ENCODE results near the gene ZNF878. TPM values are rescaled to one million over a fixed set of nuclear protein-coding genes. Genes with fewer than 3 reads are reported as not detected.
A peak's percentile ranks its signal among the peaks of the same experiment; 100 is the strongest.

The ZNF878 gene
- total and polyA plus RNA-seq, 2 of the 13 experiments (the other 11 are each of a cell fraction or from before 2014, with no cell fraction given), result 0.46 to 5.2 TPM

DNA sequence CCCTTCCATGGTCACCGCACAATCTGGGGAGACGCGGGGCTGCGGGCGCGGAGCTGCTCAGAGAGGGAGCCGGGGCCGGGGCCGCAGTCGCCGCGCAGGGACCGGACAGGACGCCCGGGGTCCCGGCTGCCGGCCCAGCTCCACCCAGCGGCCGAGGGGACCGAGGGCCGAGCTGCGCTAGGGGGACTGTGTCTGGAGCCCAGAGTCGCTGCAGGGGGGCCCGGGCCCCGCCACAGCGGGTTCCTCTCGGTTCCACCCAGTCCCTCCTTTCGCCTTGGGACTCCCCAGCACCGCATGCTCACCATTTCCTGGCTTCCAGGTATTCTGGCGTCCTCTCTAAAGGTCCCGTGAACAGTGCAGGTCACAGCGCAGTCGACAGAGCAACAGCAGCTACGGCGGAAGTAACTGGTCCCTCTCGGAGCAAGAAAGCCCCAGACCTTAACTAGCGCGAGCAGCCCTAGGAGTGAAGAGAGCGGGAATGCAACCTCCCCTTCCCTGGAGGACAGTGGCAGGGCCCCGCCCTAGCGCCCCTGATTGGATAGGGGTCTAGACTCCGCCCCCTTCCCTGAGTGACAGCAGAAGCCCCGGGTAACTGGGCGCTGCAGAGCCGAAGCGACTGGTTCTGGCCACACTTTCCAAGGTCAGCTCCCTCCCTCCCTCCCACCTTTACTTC, at the start of gene ZNF878 (continued):
- TF ChIP-seq ZNF709 (CRISPR knock-in tag; IDR thresholded peaks at IDR 0.05) (peak; percentile 79; the same call in 1 of the 2 replicates), TCF7 (IDR thresholded peaks at IDR 0.05; ENCODE audit: low read depth) (no peak), FOXP1 (IDR thresholded peaks at IDR 0.05) (no peak), FOXP1 (CRISPR knock-in tag; IDR thresholded peaks at IDR 0.05) (peak; percentile 24; the same call in 1 of the 2 replicates), RBM22 (optimal IDR thresholded peaks at IDR 0.05; ENCODE audit: low read length) (no peak), GLI4 (CRISPR knock-in tag; IDR thresholded peaks at IDR 0.05; ENCODE audit: borderline replicate concordance) (no peak), SPEN (CRISPR knock-in tag; IDR thresholded peaks at IDR 0.05; ENCODE audit: low read depth) (peak; percentile 78), SRSF4 (IDR thresholded peaks at IDR 0.05; ENCODE audit: low read depth, low read length, poor library complexity, severe bottlenecking) (no peak), HOXA3 (CRISPR knock-in tag; IDR thresholded peaks at IDR 0.05) (peak; percentile 75), KLF15 (CRISPR knock-in tag; IDR thresholded peaks at IDR 0.05; ENCODE audit: borderline replicate concordance) (no peak), ZNF256 (CRISPR knock-in tag; conservative IDR thresholded peaks at IDR 0.05) (no peak), ZNF607 (CRISPR knock-in tag; IDR thresholded peaks at IDR 0.05; ENCODE audit: borderline replicate concordance) (no peak; the same call in 1 of the 2 replicates), GATA4 (IDR thresholded peaks at IDR 0.05; ENCODE audit: borderline replicate concordance, low read depth) (peak; percentile 94), RARG (CRISPR knock-in tag; IDR thresholded peaks at IDR 0.05; ENCODE audit: low read depth) (no peak)
- TF ChIP-seq, protein P1, sequence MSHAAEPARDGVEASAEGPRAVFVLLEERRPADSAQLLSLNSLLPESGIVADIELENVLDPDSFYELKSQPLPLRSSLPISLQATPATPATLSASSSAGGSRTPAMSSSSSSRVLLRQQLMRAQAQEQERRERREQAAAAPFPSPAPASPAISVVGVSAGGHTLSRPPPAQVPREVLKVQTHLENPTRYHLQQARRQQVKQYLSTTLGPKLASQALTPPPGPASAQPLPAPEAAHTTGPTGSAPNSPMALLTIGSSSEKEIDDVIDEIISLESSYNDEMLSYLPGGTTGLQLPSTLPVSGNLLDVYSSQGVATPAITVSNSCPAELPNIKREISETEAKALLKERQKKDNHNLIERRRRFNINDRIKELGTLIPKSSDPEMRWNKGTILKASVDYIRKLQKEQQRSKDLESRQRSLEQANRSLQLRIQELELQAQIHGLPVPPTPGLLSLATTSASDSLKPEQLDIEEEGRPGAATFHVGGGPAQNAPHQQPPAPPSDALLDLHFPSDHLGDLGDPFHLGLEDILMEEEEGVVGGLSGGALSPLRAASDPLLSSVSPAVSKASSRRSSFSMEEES (CRISPR knock-in tag; IDR thresholded peaks at IDR 0.05), result peak; percentile 34; the same call in 1 of the 2 replicates
- TF ChIP-seq, protein P2, sequence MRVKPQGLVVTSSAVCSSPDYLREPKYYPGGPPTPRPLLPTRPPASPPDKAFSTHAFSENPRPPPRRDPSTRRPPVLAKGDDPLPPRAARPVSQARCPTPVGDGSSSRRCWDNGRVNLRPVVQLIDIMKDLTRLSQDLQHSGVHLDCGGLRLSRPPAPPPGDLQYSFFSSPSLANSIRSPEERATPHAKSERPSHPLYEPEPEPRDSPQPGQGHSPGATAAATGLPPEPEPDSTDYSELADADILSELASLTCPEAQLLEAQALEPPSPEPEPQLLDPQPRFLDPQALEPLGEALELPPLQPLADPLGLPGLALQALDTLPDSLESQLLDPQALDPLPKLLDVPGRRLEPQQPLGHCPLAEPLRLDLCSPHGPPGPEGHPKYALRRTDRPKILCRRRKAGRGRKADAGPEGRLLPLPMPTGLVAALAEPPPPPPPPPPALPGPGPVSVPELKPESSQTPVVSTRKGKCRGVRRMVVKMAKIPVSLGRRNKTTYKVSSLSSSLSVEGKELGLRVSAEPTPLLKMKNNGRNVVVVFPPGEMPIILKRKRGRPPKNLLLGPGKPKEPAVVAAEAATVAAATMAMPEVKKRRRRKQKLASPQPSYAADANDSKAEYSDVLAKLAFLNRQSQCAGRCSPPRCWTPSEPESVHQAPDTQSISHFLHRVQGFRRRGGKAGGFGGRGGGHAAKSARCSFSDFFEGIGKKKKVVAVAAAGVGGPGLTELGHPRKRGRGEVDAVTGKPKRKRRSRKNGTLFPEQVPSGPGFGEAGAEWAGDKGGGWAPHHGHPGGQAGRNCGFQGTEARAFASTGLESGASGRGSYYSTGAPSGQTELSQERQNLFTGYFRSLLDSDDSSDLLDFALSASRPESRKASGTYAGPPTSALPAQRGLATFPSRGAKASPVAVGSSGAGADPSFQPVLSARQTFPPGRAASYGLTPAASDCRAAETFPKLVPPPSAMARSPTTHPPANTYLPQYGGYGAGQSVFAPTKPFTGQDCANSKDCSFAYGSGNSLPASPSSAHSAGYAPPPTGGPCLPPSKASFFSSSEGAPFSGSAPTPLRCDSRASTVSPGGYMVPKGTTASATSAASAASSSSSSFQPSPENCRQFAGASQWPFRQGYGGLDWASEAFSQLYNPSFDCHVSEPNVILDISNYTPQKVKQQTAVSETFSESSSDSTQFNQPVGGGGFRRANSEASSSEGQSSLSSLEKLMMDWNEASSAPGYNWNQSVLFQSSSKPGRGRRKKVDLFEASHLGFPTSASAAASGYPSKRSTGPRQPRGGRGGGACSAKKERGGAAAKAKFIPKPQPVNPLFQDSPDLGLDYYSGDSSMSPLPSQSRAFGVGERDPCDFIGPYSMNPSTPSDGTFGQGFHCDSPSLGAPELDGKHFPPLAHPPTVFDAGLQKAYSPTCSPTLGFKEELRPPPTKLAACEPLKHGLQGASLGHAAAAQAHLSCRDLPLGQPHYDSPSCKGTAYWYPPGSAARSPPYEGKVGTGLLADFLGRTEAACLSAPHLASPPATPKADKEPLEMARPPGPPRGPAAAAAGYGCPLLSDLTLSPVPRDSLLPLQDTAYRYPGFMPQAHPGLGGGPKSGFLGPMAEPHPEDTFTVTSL (CRISPR knock-in tag; IDR thresholded peaks at IDR 0.05; ENCODE audit: borderline replicate concordance), result no peak
- TF ChIP-seq, protein P3, sequence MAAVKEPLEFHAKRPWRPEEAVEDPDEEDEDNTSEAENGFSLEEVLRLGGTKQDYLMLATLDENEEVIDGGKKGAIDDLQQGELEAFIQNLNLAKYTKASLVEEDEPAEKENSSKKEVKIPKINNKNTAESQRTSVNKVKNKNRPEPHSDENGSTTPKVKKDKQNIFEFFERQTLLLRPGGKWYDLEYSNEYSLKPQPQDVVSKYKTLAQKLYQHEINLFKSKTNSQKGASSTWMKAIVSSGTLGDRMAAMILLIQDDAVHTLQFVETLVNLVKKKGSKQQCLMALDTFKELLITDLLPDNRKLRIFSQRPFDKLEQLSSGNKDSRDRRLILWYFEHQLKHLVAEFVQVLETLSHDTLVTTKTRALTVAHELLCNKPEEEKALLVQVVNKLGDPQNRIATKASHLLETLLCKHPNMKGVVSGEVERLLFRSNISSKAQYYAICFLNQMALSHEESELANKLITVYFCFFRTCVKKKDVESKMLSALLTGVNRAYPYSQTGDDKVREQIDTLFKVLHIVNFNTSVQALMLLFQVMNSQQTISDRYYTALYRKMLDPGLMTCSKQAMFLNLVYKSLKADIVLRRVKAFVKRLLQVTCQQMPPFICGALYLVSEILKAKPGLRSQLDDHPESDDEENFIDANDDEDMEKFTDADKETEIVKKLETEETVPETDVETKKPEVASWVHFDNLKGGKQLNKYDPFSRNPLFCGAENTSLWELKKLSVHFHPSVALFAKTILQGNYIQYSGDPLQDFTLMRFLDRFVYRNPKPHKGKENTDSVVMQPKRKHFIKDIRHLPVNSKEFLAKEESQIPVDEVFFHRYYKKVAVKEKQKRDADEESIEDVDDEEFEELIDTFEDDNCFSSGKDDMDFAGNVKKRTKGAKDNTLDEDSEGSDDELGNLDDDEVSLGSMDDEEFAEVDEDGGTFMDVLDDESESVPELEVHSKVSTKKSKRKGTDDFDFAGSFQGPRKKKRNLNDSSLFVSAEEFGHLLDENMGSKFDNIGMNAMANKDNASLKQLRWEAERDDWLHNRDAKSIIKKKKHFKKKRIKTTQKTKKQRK (IDR thresholded peaks at IDR 0.05; ENCODE audit: low read length), result no peak
- TF ChIP-seq, protein P4, sequence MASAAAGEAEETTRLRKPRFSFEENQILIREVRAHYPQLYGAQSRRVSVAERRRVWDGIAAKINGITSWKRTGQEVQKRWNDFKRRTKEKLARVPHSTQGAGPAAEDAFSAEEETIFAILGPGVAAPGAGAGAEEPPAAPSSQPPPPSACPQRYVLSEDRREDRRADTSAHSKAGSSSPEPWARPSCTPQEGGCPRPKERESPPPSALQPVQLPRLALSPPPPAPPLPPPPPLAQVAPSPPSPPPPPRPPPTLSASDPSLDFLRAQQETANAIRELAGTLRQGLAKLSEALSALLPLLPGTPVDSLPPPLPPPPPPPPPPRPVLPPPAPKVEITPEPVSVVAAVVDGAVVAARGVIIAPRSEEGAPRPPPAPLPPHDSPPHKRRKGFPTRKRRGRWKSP (CRISPR knock-in tag; IDR thresholded peaks at IDR 0.05), result peak; percentile 92
